Neuronal stem cell (in vitro differentiated cells): ENCODE measurements around the gene GLT1D1.

Experiments
- DNase-seq: peaks from one replicate; pipeline ENCODE4 v3.0.0-alpha.2; 2013; ENCODE audit warnings: low spot score
- H2AFZ ChIP-seq: one replicate; pipeline ENCODE4 v1.6.1; 2013; ENCODE audit warnings: mild to moderate bottlenecking, low read length, inconsistent platforms
- H2AK5ac ChIP-seq: 2 replicates; pipeline ENCODE4 v1.6.1; 2013; ENCODE audit warnings: low read depth, mild to moderate bottlenecking, inconsistent platforms, low read length, moderate library complexity, mixed read lengths
- H2BK120ac ChIP-seq: 2 replicates; pipeline ENCODE4 v1.6.1; 2013; ENCODE audit warnings: low read depth, mild to moderate bottlenecking, inconsistent platforms, low read length, moderate library complexity, mixed read lengths
- H2BK12ac ChIP-seq: one replicate; pipeline ENCODE4 v1.6.1; 2013; ENCODE audit warnings: low read length, inconsistent platforms
- H2BK15ac ChIP-seq: 2 replicates; pipeline ENCODE4 v1.6.1; 2013; ENCODE audit warnings: mild to moderate bottlenecking, low read length, inconsistent platforms, mixed read lengths
- H2BK5ac ChIP-seq: one replicate; pipeline ENCODE4 v1.6.1; 2013; ENCODE audit warnings: inconsistent platforms, mild to moderate bottlenecking, low read length, moderate library complexity
- H3K14ac ChIP-seq: one replicate; pipeline ENCODE4 v1.6.1; 2013; ENCODE audit warnings: low read length, inconsistent platforms
- H3K18ac ChIP-seq: 2 replicates; pipeline ENCODE4 v1.6.1; 2013; ENCODE audit warnings: low read length, inconsistent platforms
- H3K23ac ChIP-seq: 2 replicates; pipeline ENCODE4 v1.6.1; 2013; ENCODE audit warnings: low read depth, mild to moderate bottlenecking, mixed read lengths, low read length, inconsistent platforms; ENCODE audit not compliant: poor library complexity
- H3K27ac ChIP-seq: replicated peaks from 3 replicates; pipeline ENCODE4 v1.5.1; 2013; ENCODE audit warnings: low read length, inconsistent platforms
- H3K27me3 ChIP-seq, 3 experiments: 2 replicates each; pipeline ENCODE4 v1.6.1; 2013; ENCODE audit warnings: low read length in 3 of 3, mild to moderate bottlenecking in 2 of 3, inconsistent platforms in 1 of 3, low read depth in 1 of 3, mixed read lengths in 1 of 3, moderate library complexity in 1 of 3; ENCODE audit not compliant: control insufficient read depth in 3 of 3, insufficient read depth in 3 of 3
- H3K36me3 ChIP-seq, 2 donors: replicated peaks in 1 of 2; 2 replicates each; pipeline ENCODE4 v1.6.1; 2013; ENCODE audit warnings: low read length in 2 of 2; ENCODE audit not compliant: control insufficient read depth in 2 of 2, insufficient read depth in 2 of 2
- H3K4ac ChIP-seq: 2 replicates; pipeline ENCODE4 v1.6.1; 2013; ENCODE audit warnings: inconsistent platforms, mild to moderate bottlenecking, low read length, moderate library complexity
- H3K4me1 ChIP-seq, 2 donors: 1 replicate in 1 of 2; 2 replicates in 1 of 2; pipeline ENCODE4 v1.6.1; 2013; ENCODE audit warnings: low read length in 2 of 2, low read depth in 1 of 2; ENCODE audit not compliant: control insufficient read depth in 2 of 2, insufficient read depth in 1 of 2
- H3K4me2 ChIP-seq: one replicate; pipeline ENCODE4 v1.6.1; 2013; ENCODE audit warnings: mild to moderate bottlenecking, low read length, inconsistent platforms; ENCODE audit not compliant: insufficient read depth, poor library complexity, severe bottlenecking
- H3K4me3 ChIP-seq, 2 donors: 2 replicates each; pipeline ENCODE4 v1.5.1; 2013; ENCODE audit warnings: low read length in 2 of 2, mild to moderate bottlenecking in 2 of 2, inconsistent platforms in 1 of 2, moderate library complexity in 1 of 2
- H3K79me1 ChIP-seq: one replicate; pipeline ENCODE4 v1.6.1; 2013; ENCODE audit warnings: low read depth, mild to moderate bottlenecking, inconsistent platforms, low read length, moderate library complexity
- H3K9ac ChIP-seq: one replicate; pipeline ENCODE4 v1.6.1; 2013; ENCODE audit warnings: mild to moderate bottlenecking, low read depth, low read length, inconsistent platforms; ENCODE audit not compliant: poor library complexity
- H3K9me3 ChIP-seq, 2 donors: replicated peaks in 1 of 2; 2 replicates each; pipeline versions ENCODE3 to v1.6.1; 2013; ENCODE audit warnings: low read length in 2 of 2, mild to moderate bottlenecking in 2 of 2, inconsistent platforms in 1 of 2, low read depth in 1 of 2, mixed read lengths in 1 of 2, moderate library complexity in 1 of 2; ENCODE audit not compliant: control insufficient read depth in 2 of 2, insufficient read depth in 1 of 2
- H4K8ac ChIP-seq: one replicate; pipeline ENCODE4 v1.6.1; 2013; ENCODE audit warnings: low read depth, mild to moderate bottlenecking, inconsistent platforms, low read length, moderate library complexity
- H4K91ac ChIP-seq: one replicate; pipeline ENCODE4 v1.6.1; 2013; ENCODE audit warnings: low read length, low read depth, mild to moderate bottlenecking, inconsistent platforms; ENCODE audit not compliant: poor library complexity
- WGBS, 2 donors: extraction: QIAGEN DNeasy Blood & Tissue Kit; methylation state at CpG; one replicate each; pipeline ENCODE4 v1.1.7; 2013; ENCODE audit warnings: missing lambda C conversion rate in 2 of 2, mixed read lengths in 1 of 2; ENCODE audit not compliant: insufficient read length in 2 of 2, insufficient replicate concordance in 1 of 2; ENCODE audit errors: extremely low coverage in 2 of 2; 5-methylcytosine and 5-hydroxymethylcytosine counted together

GLT1D1 gene

GRCh38 chr12:128879898-128880764 lies 26.9 kb downstream of the GLT1D1 start:
- no peak overlapping the region for H2BK5ac ChIP-seq
- no peak overlapping the region for H3K23ac ChIP-seq
- H2AK5ac ChIP-seq = no peak overlapping the region
- no peak overlapping the region for H2BK120ac ChIP-seq
- H3K27ac ChIP-seq = no peak overlapping the region
- H3K4ac ChIP-seq = no peak overlapping the region
- no peak overlapping the region for H3K14ac ChIP-seq
- no peaks in the 10 kb centered on the region for H3K79me1 ChIP-seq
- H3K9me3 ChIP-seq = peaks cover 6 to 17% of the 10 kb centered on the region in 2 donors
- no peak overlapping the region for H4K91ac ChIP-seq
- H3K4me2 ChIP-seq = no peak overlapping the region
- no peak overlapping the region for H3K9ac ChIP-seq
- no peaks in the 10 kb centered on the region for H3K27me3 ChIP-seq
- H2BK15ac ChIP-seq = no peak overlapping the region
- no peak overlapping the region for H2AFZ ChIP-seq
- no peak overlapping the region for H4K8ac ChIP-seq
- H3K4me1 ChIP-seq = no peaks in the 10 kb centered on the region
- no peak overlapping the region for H2BK12ac ChIP-seq
- no peaks in the 10 kb centered on the region for H3K36me3 ChIP-seq
- DNase-seq = no peak
- no peak overlapping the region for H3K18ac ChIP-seq
- WGBS, 2 donors = no CpG with 5 or more reads among the region's 4 CpGs
- H3K4me3 ChIP-seq = no peak overlapping the region

- H2AFZ ChIP-seq = no peak overlapping the region
- H3K9me3 ChIP-seq = no peaks in the 10 kb centered on the region
- no peak overlapping the region for H3K4me2 ChIP-seq
- H3K4me3 ChIP-seq = no peak overlapping the region
- H2AK5ac ChIP-seq = no peak overlapping the region
- DNase-seq = no peak
- no peak overlapping the region for H3K9ac ChIP-seq
- no peaks in the 10 kb centered on the region for H3K4me1 ChIP-seq
- no peaks in the 10 kb centered on the region for H3K79me1 ChIP-seq
- no peak overlapping the region for H2BK15ac ChIP-seq
- H4K91ac ChIP-seq = no peak overlapping the region
- H2BK5ac ChIP-seq = no peak overlapping the region
- no peak overlapping the region for H3K23ac ChIP-seq
- H3K36me3 ChIP-seq = no peaks in the 10 kb centered on the region
- no peaks in the 10 kb centered on the region for H3K27me3 ChIP-seq
- no peak overlapping the region for H3K4ac ChIP-seq
- H4K8ac ChIP-seq = no peak overlapping the region
- no peak overlapping the region for H3K18ac ChIP-seq
- H3K27ac ChIP-seq = no peak overlapping the region
- WGBS, 2 donors = no CpG with 5 or more reads among the region's 6 CpGs
- no peak overlapping the region for H2BK12ac ChIP-seq
- no peak overlapping the region for H2BK120ac ChIP-seq
- no peak overlapping the region for H3K14ac ChIP-seq
Measured at GRCh38 chr12:128891856-128892255, 38.6 kb downstream of the GLT1D1 start.

GRCh38 chr12:128903236-128903635 lies 50.0 kb downstream of the GLT1D1 start:
- H3K9ac ChIP-seq = no peak overlapping the region
- H4K91ac ChIP-seq = no peak overlapping the region
- no peaks in the 10 kb centered on the region for H3K36me3 ChIP-seq
- no peak overlapping the region for H3K18ac ChIP-seq
- no peak overlapping the region for H2BK5ac ChIP-seq
- DNase-seq = no peak
- H4K8ac ChIP-seq = no peak overlapping the region
- no peaks in the 10 kb centered on the region for H3K79me1 ChIP-seq
- no peak overlapping the region for H3K23ac ChIP-seq
- no peak overlapping the region for H3K4me2 ChIP-seq
- no peak overlapping the region for H2AFZ ChIP-seq
- no peak overlapping the region for H3K4ac ChIP-seq
- H3K4me1 ChIP-seq = peaks cover 0 to 2% of the 10 kb centered on the region in 2 donors
- H3K4me3 ChIP-seq = no peak overlapping the region
- no peaks in the 10 kb centered on the region for H3K27me3 ChIP-seq
- no peak overlapping the region for H3K14ac ChIP-seq
- H2BK120ac ChIP-seq = no peak overlapping the region
- no CpG with 5 or more reads among the region's 7 CpGs for WGBS, 2 donors
- no peak overlapping the region for H2BK15ac ChIP-seq
- H3K27ac ChIP-seq = no peak overlapping the region
- no peak overlapping the region for H2BK12ac ChIP-seq
- no peak overlapping the region for H2AK5ac ChIP-seq
- H3K9me3 ChIP-seq = no peaks in the 10 kb centered on the region

GRCh38 chr12:128905003-128905544 lies 51.8 kb downstream of the GLT1D1 start:
- Histone ChIP-seq H2BK120ac (no peak overlapping the region), H3K4me2 (no peak overlapping the region), H3K14ac (no peak overlapping the region), H3K4me1 (peaks cover 0 to 2% of the 10 kb centered on the region in 2 donors), H2AK5ac (no peak overlapping the region), H4K91ac (no peak overlapping the region), H3K27ac (no peak overlapping the region), H3K27me3 (no peaks in the 10 kb centered on the region), H3K9me3 (no peaks in the 10 kb centered on the region), H2BK15ac (no peak overlapping the region), H3K4me3 (no peak overlapping the region), H3K23ac (no peak overlapping the region), H3K18ac (no peak overlapping the region), H3K36me3 (no peaks in the 10 kb centered on the region), H3K79me1 (no peaks in the 10 kb centered on the region), H2BK12ac (no peak overlapping the region), H4K8ac (no peak overlapping the region), H2AFZ (no peak overlapping the region), H2BK5ac (no peak overlapping the region), H3K9ac (no peak overlapping the region), H3K4ac (no peak overlapping the region)
- no CpG with 5 or more reads among the region's 13 CpGs for WGBS, 2 donors
- DNase-seq = no peak
